ENCODE results near the gene CACFD1.

The CACFD1 gene

GRCh38 chr9:133485531-133486260 is 25.9 kb downstream of the CACFD1 start:
- DNase-seq: no peak

- no peak for DNase-seq
Observed at GRCh38 chr9:133487331-133487725, 27.6 kb downstream of the CACFD1 start.

- DNase-seq: no peak
Observed at GRCh38 chr9:133488686-133489252, 29.0 kb downstream of the CACFD1 start.

- no peak for DNase-seq
Observed at GRCh38 chr9:133489253-133490190, 29.7 kb downstream of the CACFD1 start.

- peak in 1 of 2 experiments; percentile 23 for DNase-seq
Observed at GRCh38 chr9:133490201-133490681, 30.5 kb downstream of the CACFD1 start.

GRCh38 chr9:133490865-133491655 is 31.3 kb downstream of the CACFD1 start:
- DNase-seq: no peak

GRCh38 chr9:133491656-133491925 is 31.8 kb downstream of the CACFD1 start:
- no peak for DNase-seq

- peak in 1 of 2 experiments; percentile 36 for DNase-seq
Observed at GRCh38 chr9:133492061-133493021, 32.6 kb downstream of the CACFD1 start.

- no peak for DNase-seq
Observed at GRCh38 chr9:133493428-133493827, 33.6 kb downstream of the CACFD1 start.

- DNase-seq: no peak
Observed at GRCh38 chr9:133493845-133494540, 34.2 kb downstream of the CACFD1 start.

GRCh38 chr9:133494636-133495326 is 35.0 kb downstream of the CACFD1 start:
- no peak for DNase-seq

GRCh38 chr9:133495327-133496293 is 35.8 kb downstream of the CACFD1 start:
- no peak for DNase-seq

GRCh38 chr9:133496861-133497842 is 37.4 kb downstream of the CACFD1 start:
- no peak for DNase-seq

GRCh38 chr9:133499132-133499891 is 39.5 kb downstream of the CACFD1 start:
- DNase-seq: no peak

GRCh38 chr9:133499892-133500270 is 40.1 kb downstream of the CACFD1 start:
- DNase-seq: no peak

- no peak for DNase-seq
Observed at GRCh38 chr9:133502112-133502511, 42.3 kb downstream of the CACFD1 start.

All from NCI-H524 (cell line).